Mesendoderm (in vitro differentiated cells): ENCODE results near the gene PAK4.
A peak's percentile ranks its signal among the peaks of the same experiment; 100 is the strongest.

Source experiments
- DNase-seq: peaks from one replicate; pipeline ENCODE4 v3.0.0; 2013
- H2AK5ac ChIP-seq: 2 replicates; pipeline ENCODE4 v1.6.1; 2013; ENCODE audit warnings: low read length, inconsistent platforms
- H2BK120ac ChIP-seq: 2 replicates; pipeline ENCODE4 v1.6.1; 2013; ENCODE audit warnings: low read depth, mild to moderate bottlenecking, low read length, moderate library complexity, mixed read lengths
- H2BK15ac ChIP-seq: replicated peaks from 2 replicates; pipeline ENCODE4 v1.6.1; 2013; ENCODE audit warnings: low read depth, mild to moderate bottlenecking, moderate library complexity
- H2BK5ac ChIP-seq: 2 replicates; pipeline ENCODE4 v1.6.1; 2013; ENCODE audit warnings: low read length, inconsistent platforms
- H3K18ac ChIP-seq: 2 replicates; pipeline ENCODE4 v1.6.1; 2013; ENCODE audit warnings: mild to moderate bottlenecking, low read length, mixed read lengths
- H3K23ac ChIP-seq: one replicate; pipeline ENCODE4 v1.6.1; 2013; ENCODE audit warnings: low read length
- H3K27ac ChIP-seq: 2 replicates; pipeline ENCODE4 v1.5.1; 2013; ENCODE audit warnings: low read depth, mild to moderate bottlenecking, inconsistent platforms, low read length, moderate library complexity
- H3K27me3 ChIP-seq: 2 replicates; pipeline ENCODE4 v1.6.1; 2013; ENCODE audit warnings: low read length, control low read depth, mild to moderate bottlenecking, inconsistent platforms; ENCODE audit not compliant: insufficient read depth, poor library complexity
- H3K36me3 ChIP-seq: 2 replicates; pipeline ENCODE4 v1.6.1; 2013; ENCODE audit warnings: low read length, inconsistent platforms; ENCODE audit not compliant: control insufficient read depth, insufficient read depth
- H3K4ac ChIP-seq: one replicate; pipeline ENCODE4 v1.6.1; 2013; ENCODE audit warnings: low read depth, mild to moderate bottlenecking, low read length, moderate library complexity
- H3K4me1 ChIP-seq: 2 replicates; pipeline ENCODE4 v1.6.1; 2013; ENCODE audit warnings: low read depth, low read length, inconsistent platforms; ENCODE audit not compliant: control insufficient read depth
- H3K4me2 ChIP-seq: 2 replicates; pipeline ENCODE4 v1.6.1; 2013; ENCODE audit warnings: low read length
- H3K4me3 ChIP-seq: 2 replicates; pipeline ENCODE4 v1.5.1; 2013; ENCODE audit warnings: mild to moderate bottlenecking, low read length
- H3K56ac ChIP-seq: one replicate; pipeline ENCODE4 v1.6.1; 2013; ENCODE audit warnings: low read length
- H3K79me1 ChIP-seq: 2 replicates; pipeline ENCODE4 v1.6.1; 2013; ENCODE audit warnings: low read length, inconsistent platforms
- H3K79me2 ChIP-seq: 2 replicates; pipeline ENCODE4 v1.6.1; 2013; ENCODE audit warnings: mild to moderate bottlenecking, low read length; ENCODE audit not compliant: control insufficient read depth, insufficient read depth
- H3K9ac ChIP-seq: 2 replicates; pipeline ENCODE4 v1.6.1; 2013; ENCODE audit warnings: low read length, inconsistent platforms
- H4K5ac ChIP-seq: one replicate; pipeline ENCODE4 v1.6.1; 2013; ENCODE audit warnings: low read length
- H4K8ac ChIP-seq: one replicate; pipeline ENCODE4 v1.6.1; 2013; ENCODE audit warnings: low read depth, mild to moderate bottlenecking, control low read depth, low read length, moderate library complexity
- WGBS: extraction: QIAGEN DNeasy Blood & Tissue Kit; methylation state at CpG from one replicate; pipeline ENCODE4 v1.1.7; 2013; ENCODE audit warnings: low lambda C conversion rate, missing lambda C conversion rate; ENCODE audit not compliant: insufficient coverage; ENCODE audit errors: extremely low coverage; 5-methylcytosine and 5-hydroxymethylcytosine counted together

Gene PAK4

GRCh38 chr19:39190768-39191167 is 65.2 kb downstream of the PAK4 start:
- Histone ChIP-seq H3K9ac (no peak overlapping the region), H3K4ac (no peak overlapping the region), H3K4me2 (no peak overlapping the region), H3K27ac (no peak overlapping the region), H2BK120ac (no peak overlapping the region), H3K56ac (no peak overlapping the region), H3K79me1 (no peaks in the 10 kb centered on the region), H4K5ac (no peak overlapping the region), H2BK15ac (no peak overlapping the region), H3K4me1 (no peaks in the 10 kb centered on the region), H3K4me3 (no peak overlapping the region), H3K18ac (no peak overlapping the region), H2AK5ac (no peak overlapping the region), H3K23ac (no peak overlapping the region), H3K79me2 (no peaks in the 10 kb centered on the region), H3K36me3 (no peaks in the 10 kb centered on the region), H3K27me3 (no peaks in the 10 kb centered on the region), H4K8ac (no peak overlapping the region), H2BK5ac (no peak overlapping the region)
- DNase-seq: peak; percentile 18
- WGBS: no CpG with 5 or more reads among the region's 11 CpGs

- H3K79me1 ChIP-seq: no peaks in the 10 kb centered on the region
- no CpG with 5 or more reads among the region's 2 CpGs for WGBS
Observed at GRCh38 chr19:39192846-39193245, 67.3 kb downstream of the PAK4 start.

GRCh38 chr19:39193803-39194202 is 68.2 kb downstream of the PAK4 start:
- no peak overlapping the region for H4K5ac ChIP-seq
- no peak overlapping the region for H3K9ac ChIP-seq
- no peak overlapping the region for H3K23ac ChIP-seq
- no peak for DNase-seq
- H3K27me3 ChIP-seq: peaks cover 7% of the 10 kb centered on the region
- H3K4me2 ChIP-seq: no peak overlapping the region
- no peak overlapping the region for H4K8ac ChIP-seq
- no peak overlapping the region for H2BK15ac ChIP-seq
- no peak overlapping the region for H2BK120ac ChIP-seq
- no peak overlapping the region for H3K27ac ChIP-seq
- no peak overlapping the region for H2BK5ac ChIP-seq
- WGBS: no CpG with 5 or more reads among the region's 8 CpGs
- H3K36me3 ChIP-seq: no peaks in the 10 kb centered on the region
- no peak overlapping the region for H2AK5ac ChIP-seq
- no peak overlapping the region for H3K4me3 ChIP-seq
- H3K79me1 ChIP-seq: no peaks in the 10 kb centered on the region
- no peaks in the 10 kb centered on the region for H3K79me2 ChIP-seq
- H3K56ac ChIP-seq: no peak overlapping the region
- no peak overlapping the region for H3K18ac ChIP-seq
- H3K4me1 ChIP-seq: no peaks in the 10 kb centered on the region
- H3K4ac ChIP-seq: no peak overlapping the region

More at GRCh38 chr19:39192846-39193245, 67.3 kb downstream of the PAK4 start:
- H3K4me3 ChIP-seq: no peak overlapping the region
- H3K9ac ChIP-seq: no peak overlapping the region
- H2BK5ac ChIP-seq: no peak overlapping the region
- no peak overlapping the region for H3K4me2 ChIP-seq
- no peak for DNase-seq
- no peak overlapping the region for H2AK5ac ChIP-seq
- H3K18ac ChIP-seq: no peak overlapping the region
- no peak overlapping the region for H4K5ac ChIP-seq
- H4K8ac ChIP-seq: no peak overlapping the region
- H3K4ac ChIP-seq: no peak overlapping the region
- no peaks in the 10 kb centered on the region for H3K4me1 ChIP-seq
- no peak overlapping the region for H3K27ac ChIP-seq
- no peak overlapping the region for H3K23ac ChIP-seq
- no peak overlapping the region for H3K56ac ChIP-seq
- H2BK120ac ChIP-seq: no peak overlapping the region
- H2BK15ac ChIP-seq: no peak overlapping the region
- H3K27me3 ChIP-seq: peaks cover 4% of the 10 kb centered on the region
- no peaks in the 10 kb centered on the region for H3K79me2 ChIP-seq
- no peaks in the 10 kb centered on the region for H3K36me3 ChIP-seq

- H2AK5ac ChIP-seq: no peak overlapping the region
- H4K5ac ChIP-seq: no peak overlapping the region
- no peak overlapping the region for H2BK120ac ChIP-seq
- no peaks in the 10 kb centered on the region for H3K79me2 ChIP-seq
- H3K36me3 ChIP-seq: no peaks in the 10 kb centered on the region
- no peak overlapping the region for H4K8ac ChIP-seq
- H3K4me2 ChIP-seq: no peak overlapping the region
- H3K79me1 ChIP-seq: no peaks in the 10 kb centered on the region
- no peak overlapping the region for H3K4me3 ChIP-seq
- no peak overlapping the region for H3K56ac ChIP-seq
- peaks cover 7% of the 10 kb centered on the region for H3K27me3 ChIP-seq
- peak; percentile 84 for DNase-seq
- H2BK5ac ChIP-seq: no peak overlapping the region
- WGBS: no CpG with 5 or more reads among the region's 9 CpGs
- no peak overlapping the region for H3K27ac ChIP-seq
- no peak overlapping the region for H3K4ac ChIP-seq
- H3K23ac ChIP-seq: no peak overlapping the region
- H2BK15ac ChIP-seq: no peak overlapping the region
- no peak overlapping the region for H3K9ac ChIP-seq
- H3K4me1 ChIP-seq: no peaks in the 10 kb centered on the region
- H3K18ac ChIP-seq: no peak overlapping the region
Observed at GRCh38 chr19:39194832-39195542, 69.4 kb downstream of the PAK4 start.

GRCh38 chr19:39195755-39196154 is 70.2 kb downstream of the PAK4 start:
- H3K18ac ChIP-seq: no peak overlapping the region
- no peak overlapping the region for H2BK15ac ChIP-seq
- no peak overlapping the region for H2AK5ac ChIP-seq
- H3K9ac ChIP-seq: no peak overlapping the region
- H3K4ac ChIP-seq: no peak overlapping the region
- H4K8ac ChIP-seq: no peak overlapping the region
- H3K79me2 ChIP-seq: no peaks in the 10 kb centered on the region
- peaks cover 7% of the 10 kb centered on the region for H3K27me3 ChIP-seq
- H3K4me1 ChIP-seq: no peaks in the 10 kb centered on the region
- no peak overlapping the region for H3K4me2 ChIP-seq
- no peaks in the 10 kb centered on the region for H3K79me1 ChIP-seq
- H3K4me3 ChIP-seq: no peak overlapping the region
- DNase-seq: no peak
- H3K23ac ChIP-seq: no peak overlapping the region
- no peak overlapping the region for H2BK5ac ChIP-seq
- no peaks in the 10 kb centered on the region for H3K36me3 ChIP-seq
- H3K27ac ChIP-seq: no peak overlapping the region
- WGBS: no CpG with 5 or more reads among the region's 9 CpGs
- H3K56ac ChIP-seq: no peak overlapping the region
- no peak overlapping the region for H2BK120ac ChIP-seq
- no peak overlapping the region for H4K5ac ChIP-seq

GRCh38 chr19:39196320-39196719 is 70.7 kb downstream of the PAK4 start:
- Histone ChIP-seq H3K4ac (no peak overlapping the region), H3K18ac (no peak overlapping the region), H4K8ac (no peak overlapping the region), H3K27me3 (peaks cover 7% of the 10 kb centered on the region), H2BK15ac (no peak overlapping the region), H3K9ac (no peak overlapping the region), H3K79me2 (no peaks in the 10 kb centered on the region), H3K27ac (no peak overlapping the region), H2BK120ac (no peak overlapping the region), H3K36me3 (no peaks in the 10 kb centered on the region), H2BK5ac (no peak overlapping the region), H3K56ac (no peak overlapping the region), H3K23ac (no peak overlapping the region), H3K4me1 (no peaks in the 10 kb centered on the region), H4K5ac (no peak overlapping the region), H3K79me1 (no peaks in the 10 kb centered on the region), H2AK5ac (no peak overlapping the region), H3K4me3 (no peak overlapping the region), H3K4me2 (no peak overlapping the region)
- DNase-seq: peak; percentile 39
- WGBS: no CpG with 5 or more reads among the region's 7 CpGs
